GM23248 (cell line): ENCODE data around the gene ARFIP1. TPM values are rescaled to one million over a fixed set of nuclear protein-coding genes. Genes with fewer than 3 reads are reported as not detected.

Source experiments
- DNase-seq: peaks from one replicate; pipeline ENCODE4 v3.0.0-alpha.2; 2015
- H2AFZ ChIP-seq: fragments of 200-600 bp; sonication (generic); 2 replicates; pipeline ENCODE4 v1.6.1; 2016; ENCODE audit warnings: antibody characterized with exemption
- H3F3A ChIP-seq: fragments of 200-600 bp; sonication (generic); 2 replicates; pipeline ENCODE4 v1.6.1; 2016; ENCODE audit warnings: mild to moderate bottlenecking, antibody characterized with exemption, mixed run types; ENCODE audit not compliant: insufficient read depth
- H3K27ac ChIP-seq: fragments of 200-600 bp; sonication (generic); 2 replicates; pipeline ENCODE4 v1.5.1; 2016; ENCODE audit warnings: mild to moderate bottlenecking
- H3K27me3 ChIP-seq: fragments of 200-600 bp; sonication (generic); replicated peaks from 2 replicates; pipeline ENCODE4 v1.6.1; 2016; ENCODE audit warnings: mild to moderate bottlenecking; ENCODE audit not compliant: insufficient read depth
- H3K36me3 ChIP-seq: fragments of 200-600 bp; sonication (generic); 2 replicates; pipeline ENCODE4 v1.6.1; 2016; ENCODE audit warnings: low read depth, mild to moderate bottlenecking
- H3K4me1 ChIP-seq: fragments of 200-600 bp; sonication (generic); 2 replicates; pipeline ENCODE4 v1.6.1; 2016; ENCODE audit warnings: mild to moderate bottlenecking; ENCODE audit not compliant: insufficient read depth
- H3K4me2 ChIP-seq: fragments of 200-600 bp; sonication (generic); one replicate; pipeline ENCODE4 v1.6.1; 2016; ENCODE audit warnings: mild to moderate bottlenecking; ENCODE audit not compliant: unreplicated experiment
- H3K4me3 ChIP-seq: fragments of 200-600 bp; sonication (generic); 2 replicates; pipeline ENCODE4 v1.5.1; 2016; ENCODE audit warnings: mild to moderate bottlenecking
- H3K79me2 ChIP-seq: fragments of 200-600 bp; sonication (generic); 2 replicates; pipeline ENCODE4 v1.6.1; 2016; ENCODE audit warnings: mild to moderate bottlenecking; ENCODE audit not compliant: insufficient read depth
- H3K9ac ChIP-seq: fragments of 200-600 bp; sonication (generic); 2 replicates; pipeline ENCODE4 v1.6.1; 2016; ENCODE audit warnings: mild to moderate bottlenecking
- H3K9me2 ChIP-seq: fragments of 200-600 bp; sonication (generic); 2 replicates; pipeline ENCODE4 v1.6.1; 2016; ENCODE audit warnings: mixed run types, mild to moderate bottlenecking, moderate library complexity; ENCODE audit not compliant: insufficient read depth
- H3K9me3 ChIP-seq: fragments of 200-600 bp; sonication (generic); one replicate; pipeline ENCODE4 v1.6.1; 2017; ENCODE audit warnings: low read depth
- H4K20me1 ChIP-seq: fragments of 200-600 bp; sonication (generic); 2 replicates; pipeline ENCODE4 v1.6.0; 2016; ENCODE audit not compliant: insufficient read depth
- EZH2 ChIP-seq: fragments of 200-600 bp; sonication (generic); IDR thresholded peaks from 2 replicates; pipeline ENCODE4 v1.6.1; 2018; ENCODE audit warnings: antibody characterized with exemption, mild to moderate bottlenecking; ENCODE audit not compliant: insufficient read depth, poor library complexity, severe bottlenecking
- EZH2phosphoT487 ChIP-seq: fragments of 200-600 bp; sonication (generic); IDR thresholded peaks from 2 replicates; pipeline ENCODE4 v1.6.1; 2018; ENCODE audit warnings: antibody characterized with exemption, moderate library complexity, mild to moderate bottlenecking, low read depth; ENCODE audit not compliant: insufficient read depth
- WGBS, 2 experiments: methylation state at CpG; one replicate each; pipeline ENCODE4 v1.1.6; 2015 to 2017; ENCODE audit warnings: low lambda C conversion rate in 2 of 2, low coverage in 1 of 2; ENCODE audit errors: missing lambda C conversion rate in 2 of 2; 5-methylcytosine and 5-hydroxymethylcytosine counted together
- in situ Hi-C: fragments of 300-500 bp; cut with MboI; formaldehyde crosslinking; loops from 2 replicates; pipeline ENCODE4 v1.15.0; 2020
- polyA plus RNA-seq: library from polyadenylated mRNA; unstranded; fragments of >200 nt; fragmentation: Nextera tagmentation; extraction: Ambion mirVana; gene quantifications from 2 replicates; pipeline ENCODE4 v1.2.1, GENCODE V29; 2016
- total RNA-seq: library from RNA; depleted of rRNA; stranded (reverse); fragments of >200 nt; shearing (Covaris generic); gene quantifications from 2 replicates; pipeline ENCODE4 v1.2.3, GENCODE V29; 2014

ARFIP1 gene
- total and polyA plus RNA-seq, 2 experiments from 2014 or later = 40.7 to 61.4 TPM

DNA sequence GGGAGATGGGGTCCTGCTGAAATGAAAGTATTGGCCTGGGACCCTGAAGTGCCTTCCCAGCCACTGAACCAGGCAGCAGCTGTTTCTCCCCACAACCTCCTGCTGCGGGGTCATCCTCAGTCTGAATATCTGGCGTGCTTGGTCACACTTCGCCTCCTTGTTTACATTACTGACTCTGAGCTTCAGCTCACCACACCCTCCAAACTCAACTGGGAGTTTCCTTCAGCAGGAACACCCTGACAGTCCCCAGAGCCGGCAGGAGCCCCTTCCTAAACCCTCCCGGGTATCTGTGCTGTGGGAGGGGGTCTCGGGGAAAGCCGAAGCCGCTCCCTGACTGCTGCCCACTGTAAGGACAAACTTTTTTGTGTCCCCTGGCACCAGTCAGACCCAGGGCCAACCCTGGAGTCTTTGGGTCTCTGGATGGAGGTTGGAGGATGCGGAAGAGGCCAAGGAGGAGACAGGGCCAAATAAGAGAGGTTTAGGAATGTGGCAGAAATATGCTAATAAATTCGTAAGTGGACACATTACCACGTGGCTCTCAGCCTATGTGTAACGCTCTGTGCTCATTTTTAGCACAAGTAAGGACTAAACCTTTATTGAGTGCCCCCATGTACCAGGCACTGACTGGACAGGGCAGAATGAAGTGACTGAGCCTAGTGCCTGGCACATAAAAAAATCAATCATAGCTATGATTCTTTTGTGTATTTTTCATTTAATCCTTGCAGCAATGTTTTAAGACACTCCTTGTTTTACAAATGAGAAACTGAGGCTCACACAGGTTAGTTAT lies 177.1 kb downstream of the ARFIP1 start:
- no peak overlapping the region for H3K4me3 ChIP-seq
- WGBS, 2 experiments = 88 to 91% methylated on average over 12 of the region's 12 CpGs
- no peak for DNase-seq
- H4K20me1 ChIP-seq = no peaks in the 10 kb centered on the region
- no peaks in the 10 kb centered on the region for H3K9me2 ChIP-seq
- H3K27me3 ChIP-seq = no peaks in the 10 kb centered on the region
- H3K9ac ChIP-seq = no peak overlapping the region
- no peak overlapping the region for H3K27ac ChIP-seq
- TF ChIP-seq EZH2 (no peak), EZH2phosphoT487 (no peak)
- no peak overlapping the region for H2AFZ ChIP-seq
- no peaks in the 10 kb centered on the region for H3K79me2 ChIP-seq
- no peak overlapping the region for H3K4me2 ChIP-seq
- no peaks in the 10 kb centered on the region for H3K36me3 ChIP-seq
- in situ Hi-C loops = no loop called here
- H3K9me3 ChIP-seq = no peaks in the 10 kb centered on the region
- H3F3A ChIP-seq = no peaks in the 10 kb centered on the region
- no peaks in the 10 kb centered on the region for H3K4me1 ChIP-seq

GRCh38 chr4:152957437-152958171 lies 177.8 kb downstream of the ARFIP1 start:
- WGBS, 2 experiments = 87 to 88% methylated on average over 11 of the region's 11 CpGs
- no peak overlapping the region for H2AFZ ChIP-seq

DNA sequence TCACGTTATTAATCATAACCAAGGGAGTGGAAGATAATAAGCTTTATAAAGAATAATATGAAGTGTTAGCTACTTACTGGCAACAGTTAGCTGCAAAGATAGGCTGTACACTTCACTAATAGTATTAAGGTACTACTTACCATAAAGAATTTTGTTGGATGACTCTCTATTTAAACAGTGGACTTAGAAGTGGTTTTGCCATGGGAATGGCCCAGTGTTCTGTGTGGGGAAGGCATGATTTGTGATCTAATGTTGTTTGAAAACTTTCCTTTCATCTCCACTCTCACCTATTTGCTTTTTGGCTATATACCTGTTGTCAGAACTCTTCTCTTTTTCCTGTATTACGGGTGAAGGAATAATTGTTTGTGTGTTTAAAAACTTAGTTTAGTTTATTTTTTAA lies 179.3 kb downstream of the ARFIP1 start:
- no peak overlapping the region for H3K9ac ChIP-seq
- no peaks in the 10 kb centered on the region for H3K79me2 ChIP-seq
- H3K27me3 ChIP-seq = no peaks in the 10 kb centered on the region
- 79 to 88% methylated on average over 2 of the region's 2 CpGs for WGBS, 2 experiments
- no peak overlapping the region for H3K27ac ChIP-seq
- no peak overlapping the region for H2AFZ ChIP-seq
- in situ Hi-C loops = no loop called here
- no peaks in the 10 kb centered on the region for H3K9me3 ChIP-seq
- H3K9me2 ChIP-seq = no peaks in the 10 kb centered on the region
- no peak overlapping the region for H3K4me3 ChIP-seq
- no peaks in the 10 kb centered on the region for H3K4me1 ChIP-seq
- TF ChIP-seq EZH2 (no peak), EZH2phosphoT487 (no peak)
- DNase-seq = no peak
- H3F3A ChIP-seq = no peaks in the 10 kb centered on the region
- no peaks in the 10 kb centered on the region for H4K20me1 ChIP-seq
- H3K4me2 ChIP-seq = no peak overlapping the region
- no peaks in the 10 kb centered on the region for H3K36me3 ChIP-seq

More at GRCh38 chr4:152957437-152958171, 177.8 kb downstream of the ARFIP1 start:
- DNase-seq = no peak
- no peak overlapping the region for H3K4me3 ChIP-seq
- TF ChIP-seq EZH2phosphoT487 (no peak), EZH2 (no peak)
- no peak overlapping the region for H3K27ac ChIP-seq
- no peaks in the 10 kb centered on the region for H3K27me3 ChIP-seq
- H3K9ac ChIP-seq = no peak overlapping the region
- no peaks in the 10 kb centered on the region for H3F3A ChIP-seq
- H3K9me2 ChIP-seq = no peaks in the 10 kb centered on the region
- H3K79me2 ChIP-seq = no peaks in the 10 kb centered on the region
- no peak overlapping the region for H3K4me2 ChIP-seq
- no peaks in the 10 kb centered on the region for H3K4me1 ChIP-seq
- H4K20me1 ChIP-seq = no peaks in the 10 kb centered on the region
- no peaks in the 10 kb centered on the region for H3K36me3 ChIP-seq
- no peaks in the 10 kb centered on the region for H3K9me3 ChIP-seq
- in situ Hi-C loops = no loop called here

GRCh38 chr4:152960082-152960481 lies 180.3 kb downstream of the ARFIP1 start:
- Histone ChIP-seq H3K9me2 (no peaks in the 10 kb centered on the region), H3K9me3 (no peaks in the 10 kb centered on the region), H2AFZ (no peak overlapping the region), H3K27me3 (no peaks in the 10 kb centered on the region), H4K20me1 (no peaks in the 10 kb centered on the region), H3K4me2 (no peak overlapping the region), H3K27ac (no peak overlapping the region), H3K79me2 (no peaks in the 10 kb centered on the region), H3K36me3 (no peaks in the 10 kb centered on the region), H3F3A (no peaks in the 10 kb centered on the region), H3K4me1 (no peaks in the 10 kb centered on the region), H3K9ac (no peak overlapping the region), H3K4me3 (no peak overlapping the region)
- TF ChIP-seq EZH2 (no peak), EZH2phosphoT487 (no peak)
- 96% methylated on average over 3 of the region's 3 CpGs for WGBS, 2 experiments
- in situ Hi-C loops = no loop called here
- DNase-seq = no peak
